Chondrocyte (in vitro differentiated cells): ENCODE measurements around the gene THAP10. TPM values are rescaled to one million over a fixed set of nuclear protein-coding genes. Genes with fewer than 3 reads are reported as not detected.
A peak's percentile ranks its signal among the peaks of the same experiment; 100 is the strongest.

ENCODE experiments used
- DNase-seq: peaks from one replicate; pipeline ENCODE4 v3.0.0; 2021; ENCODE audit warnings: mixed read lengths, low spot score
- H3K27ac Mint-ChIP-seq: one replicate; pipeline ENCODE4 v1.8.0; 2021; ENCODE audit warnings: mild to moderate bottlenecking, moderate library complexity, mixed read lengths; ENCODE audit not compliant: unreplicated experiment
- H3K27me3 Mint-ChIP-seq: 2 replicates; pipeline ENCODE4 v1.8.0; 2021; ENCODE audit warnings: low read depth, mixed read lengths
- H3K36me3 Mint-ChIP-seq: 2 replicates; pipeline ENCODE4 v1.8.0; 2021; ENCODE audit warnings: low read depth, mixed read lengths
- H3K4me1 Mint-ChIP-seq: 2 replicates; pipeline ENCODE4 v1.8.0; 2021; ENCODE audit warnings: low read depth, mild to moderate bottlenecking, mixed read lengths
- H3K4me3 Mint-ChIP-seq: one replicate; pipeline ENCODE4 v1.8.0; 2021; ENCODE audit warnings: mild to moderate bottlenecking, moderate library complexity, mixed read lengths; ENCODE audit not compliant: unreplicated experiment
- H3K9me3 Mint-ChIP-seq: 2 replicates; pipeline ENCODE4 v1.8.0; 2021; ENCODE audit warnings: low read depth, mixed read lengths
- long read RNA-seq: library from polyadenylated mRNA; stranded (forward); transcript quantifications from one replicate; pipeline ENCODE4 v2.0.0, GENCODE V29; 2021
- total RNA-seq: library from RNA; stranded (reverse); gene quantifications from 3 replicates; pipeline ENCODE4 v1.2.1, GENCODE V29; 2021
- TF ChIP-seq, protein P1 (sequence below): fragments of 200-600 bp; sonication (generic); IDR thresholded peaks from 2 replicates; pipeline ENCODE4 v1.5.0; 2021; ENCODE audit warnings: antibody characterized with exemption, mild to moderate bottlenecking, moderate library complexity

Gene THAP10
- 1.8 to 2.3 TPM (median 2.2 TPM) in 3 replicates for total RNA-seq
- long read RNA-seq, partial matches to known transcripts: 0 of 4 reads
- long read RNA-seq, other reads (novel, unspliced or antisense): 0 of 4 reads

DNA sequence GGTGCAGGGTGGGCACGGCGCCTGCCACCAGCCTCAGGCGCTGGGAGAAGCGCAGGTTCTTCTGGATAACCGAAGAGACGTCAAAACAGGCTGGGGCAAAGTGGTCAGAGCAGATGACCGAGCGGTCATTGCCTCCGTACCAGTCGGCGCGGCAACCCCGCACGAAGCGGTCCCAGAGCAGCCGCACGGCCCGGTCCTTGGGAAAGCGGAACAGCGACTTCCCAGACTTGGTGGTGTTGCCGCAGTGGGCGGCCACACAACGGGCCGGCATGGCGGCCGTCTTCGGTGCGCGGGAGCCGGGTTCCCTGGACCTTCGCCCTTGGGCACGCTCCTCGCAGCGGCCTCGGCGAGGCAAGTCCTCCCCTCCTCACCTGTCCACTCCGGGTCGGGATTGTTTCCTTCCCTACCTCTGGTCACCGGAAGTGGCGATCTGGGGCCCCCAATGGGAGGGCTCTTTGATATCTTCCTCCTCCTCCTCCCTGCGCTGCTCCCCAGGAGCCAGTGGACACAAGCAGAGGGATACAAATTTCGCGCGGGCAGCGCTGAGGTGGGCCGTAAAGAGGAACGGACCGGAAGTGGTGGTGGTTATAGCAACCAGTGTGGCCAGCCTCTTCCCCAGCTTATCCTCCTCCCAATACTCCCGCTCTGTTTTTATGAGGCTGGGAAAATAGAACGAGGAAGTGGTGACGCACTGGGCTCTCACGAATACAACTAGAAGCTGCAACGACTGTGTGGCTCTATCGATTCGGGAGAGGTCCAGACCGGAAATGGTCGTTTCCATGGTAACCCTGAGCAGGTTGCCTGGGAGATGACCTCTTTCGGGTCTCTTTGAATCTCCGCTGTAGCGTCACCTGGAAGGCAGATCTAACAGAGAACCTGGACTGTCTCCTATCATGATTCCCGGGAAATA is at the start of gene THAP10, which contains the start of gene LRRC49:
TSS of gene THAP10 (minus strand) at position 432 of the 910 bp plus-strand sequence. CDS start at position 271, 161 bp downstream.
TSS of gene LRRC49 (plus strand) at position 825 of the 910 bp plus-strand sequence. CDS start at position 894, 69 bp downstream.
- Mint-ChIP-seq H3K9me3 (no peaks in the 10 kb centered on the region), H3K27me3 (no peaks in the 10 kb centered on the region), H3K4me1 (peaks cover 17% of the 10 kb centered on the region), H3K4me3 (peak within 1 kb of the TSS; percentile 79), H3K36me3 (no peaks in the 10 kb centered on the region), H3K27ac (peak within 1 kb of the TSS; percentile 92)
- TF ChIP-seq, protein P1, sequence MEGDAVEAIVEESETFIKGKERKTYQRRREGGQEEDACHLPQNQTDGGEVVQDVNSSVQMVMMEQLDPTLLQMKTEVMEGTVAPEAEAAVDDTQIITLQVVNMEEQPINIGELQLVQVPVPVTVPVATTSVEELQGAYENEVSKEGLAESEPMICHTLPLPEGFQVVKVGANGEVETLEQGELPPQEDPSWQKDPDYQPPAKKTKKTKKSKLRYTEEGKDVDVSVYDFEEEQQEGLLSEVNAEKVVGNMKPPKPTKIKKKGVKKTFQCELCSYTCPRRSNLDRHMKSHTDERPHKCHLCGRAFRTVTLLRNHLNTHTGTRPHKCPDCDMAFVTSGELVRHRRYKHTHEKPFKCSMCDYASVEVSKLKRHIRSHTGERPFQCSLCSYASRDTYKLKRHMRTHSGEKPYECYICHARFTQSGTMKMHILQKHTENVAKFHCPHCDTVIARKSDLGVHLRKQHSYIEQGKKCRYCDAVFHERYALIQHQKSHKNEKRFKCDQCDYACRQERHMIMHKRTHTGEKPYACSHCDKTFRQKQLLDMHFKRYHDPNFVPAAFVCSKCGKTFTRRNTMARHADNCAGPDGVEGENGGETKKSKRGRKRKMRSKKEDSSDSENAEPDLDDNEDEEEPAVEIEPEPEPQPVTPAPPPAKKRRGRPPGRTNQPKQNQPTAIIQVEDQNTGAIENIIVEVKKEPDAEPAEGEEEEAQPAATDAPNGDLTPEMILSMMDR: no peak
- DNase-seq: no peak

DNA sequence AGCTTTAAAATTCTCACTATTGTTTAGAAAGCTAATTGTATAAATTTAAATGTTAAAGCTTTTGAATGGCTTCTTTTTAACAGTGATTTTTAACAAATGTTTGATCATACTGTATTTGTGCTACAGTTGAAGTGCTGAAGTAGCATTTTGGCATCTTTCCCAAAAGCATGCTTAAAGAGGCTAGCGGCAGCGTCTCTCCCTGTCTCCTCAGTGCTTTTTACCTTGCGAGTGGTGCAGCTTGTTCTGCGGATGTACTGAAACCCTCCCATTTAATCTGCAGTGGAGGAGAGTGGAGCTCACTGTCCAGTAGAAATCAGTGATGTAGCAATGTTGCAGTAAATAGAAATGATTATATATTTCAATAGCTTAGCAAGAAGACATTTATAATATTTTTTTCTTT is 44.1 kb upstream of the THAP10 start:
- H3K36me3 Mint-ChIP-seq: no peaks in the 10 kb centered on the region
- no peak overlapping the region for H3K27ac Mint-ChIP-seq
- no peak for DNase-seq
- no peak overlapping the region for H3K4me3 Mint-ChIP-seq
- peaks cover 3% of the 10 kb centered on the region for H3K4me1 Mint-ChIP-seq
- TF ChIP-seq, protein P1: no peak
- H3K9me3 Mint-ChIP-seq: no peaks in the 10 kb centered on the region
- no peaks in the 10 kb centered on the region for H3K27me3 Mint-ChIP-seq

DNA sequence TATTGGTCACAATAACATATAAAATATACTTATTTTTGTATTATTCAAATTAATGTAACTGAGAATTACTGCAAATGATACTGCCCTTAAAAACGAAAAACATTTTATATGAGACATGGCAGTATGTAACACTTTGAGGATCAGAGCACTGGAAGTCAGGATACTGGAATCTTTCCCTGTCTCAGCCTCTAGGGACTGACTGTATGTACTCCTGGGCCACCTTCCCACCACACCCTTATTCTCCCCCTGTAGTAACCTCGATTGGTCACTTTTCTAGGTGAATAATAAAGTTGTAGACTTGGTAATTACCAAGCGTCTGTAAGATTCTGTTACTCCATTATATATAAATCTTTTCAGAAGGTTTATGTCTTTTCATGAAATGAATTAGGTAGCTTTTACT is 43.4 kb upstream of the THAP10 start:
- no peak overlapping the region for H3K27ac Mint-ChIP-seq
- no peak for DNase-seq
- H3K27me3 Mint-ChIP-seq: no peaks in the 10 kb centered on the region
- no peaks in the 10 kb centered on the region for H3K36me3 Mint-ChIP-seq
- no peak overlapping the region for H3K4me3 Mint-ChIP-seq
- TF ChIP-seq, protein P1: no peak
- peaks cover 3% of the 10 kb centered on the region for H3K4me1 Mint-ChIP-seq
- H3K9me3 Mint-ChIP-seq: no peaks in the 10 kb centered on the region

DNA sequence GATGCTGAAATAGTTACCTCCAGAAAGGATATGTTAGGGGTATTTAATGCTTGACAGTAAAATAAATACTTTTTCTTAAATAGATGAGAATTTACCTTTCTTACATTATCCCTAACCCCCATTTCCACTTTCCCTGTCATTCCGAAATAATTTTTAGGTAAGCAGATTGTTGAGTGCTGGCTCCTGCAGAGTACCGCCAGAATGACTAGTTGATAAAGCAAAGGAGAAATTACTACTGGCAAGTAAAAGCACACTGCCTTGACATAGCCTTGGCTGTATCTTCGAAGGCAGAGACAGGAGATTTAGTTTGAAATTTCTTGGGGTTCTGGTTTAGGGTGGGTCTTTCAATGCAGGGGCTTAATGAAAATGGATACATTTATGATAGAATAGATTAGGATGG is 41.2 kb upstream of the THAP10 start:
- H3K4me1 Mint-ChIP-seq: peaks cover 3% of the 10 kb centered on the region
- TF ChIP-seq, protein P1: no peak

DNA sequence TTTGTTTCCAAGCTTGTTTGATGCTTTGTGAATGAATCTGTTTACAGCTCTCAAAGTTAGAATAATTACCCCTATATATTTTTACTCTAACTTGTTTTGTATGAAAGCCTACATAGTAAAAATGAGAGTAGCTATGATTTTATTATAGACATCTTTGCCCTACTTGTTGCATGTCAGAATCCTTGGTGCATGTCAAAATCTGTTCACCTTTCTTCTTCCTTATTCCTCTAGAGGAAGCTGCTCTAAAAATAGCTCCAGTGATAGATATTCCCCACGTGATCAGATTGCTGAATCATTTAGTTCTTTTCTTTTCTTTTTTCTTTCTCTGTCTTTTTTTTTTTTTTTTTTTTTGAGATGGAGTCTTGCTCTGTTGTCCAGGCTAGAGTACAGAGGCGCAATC is 40.2 kb upstream of the THAP10 start:
- Mint-ChIP-seq H3K36me3 (peaks cover 8% of the 10 kb centered on the region), H3K27me3 (no peaks in the 10 kb centered on the region), H3K27ac (no peak overlapping the region), H3K9me3 (peaks cover 3% of the 10 kb centered on the region), H3K4me1 (peaks cover 3% of the 10 kb centered on the region), H3K4me3 (no peak overlapping the region)
- DNase-seq: no peak
- TF ChIP-seq, protein P1: no peak

More for the DNA sequence above, 41.2 kb upstream of the THAP10 start:
- H3K9me3 Mint-ChIP-seq: peaks cover 3% of the 10 kb centered on the region
- no peaks in the 10 kb centered on the region for H3K27me3 Mint-ChIP-seq
- H3K27ac Mint-ChIP-seq: no peak overlapping the region
- no peak overlapping the region for H3K4me3 Mint-ChIP-seq
- DNase-seq: no peak
- peaks cover 6% of the 10 kb centered on the region for H3K36me3 Mint-ChIP-seq
